Bone marrow (tissue), 2 donors: ENCODE data around the gene CCDC107.

Experiments
- DNase-seq, 2 donors: peaks; one replicate each; lab custom pipeline; 2025; lab: John Stamatoyannopoulos, UW

The CCDC107 gene

DNA sequence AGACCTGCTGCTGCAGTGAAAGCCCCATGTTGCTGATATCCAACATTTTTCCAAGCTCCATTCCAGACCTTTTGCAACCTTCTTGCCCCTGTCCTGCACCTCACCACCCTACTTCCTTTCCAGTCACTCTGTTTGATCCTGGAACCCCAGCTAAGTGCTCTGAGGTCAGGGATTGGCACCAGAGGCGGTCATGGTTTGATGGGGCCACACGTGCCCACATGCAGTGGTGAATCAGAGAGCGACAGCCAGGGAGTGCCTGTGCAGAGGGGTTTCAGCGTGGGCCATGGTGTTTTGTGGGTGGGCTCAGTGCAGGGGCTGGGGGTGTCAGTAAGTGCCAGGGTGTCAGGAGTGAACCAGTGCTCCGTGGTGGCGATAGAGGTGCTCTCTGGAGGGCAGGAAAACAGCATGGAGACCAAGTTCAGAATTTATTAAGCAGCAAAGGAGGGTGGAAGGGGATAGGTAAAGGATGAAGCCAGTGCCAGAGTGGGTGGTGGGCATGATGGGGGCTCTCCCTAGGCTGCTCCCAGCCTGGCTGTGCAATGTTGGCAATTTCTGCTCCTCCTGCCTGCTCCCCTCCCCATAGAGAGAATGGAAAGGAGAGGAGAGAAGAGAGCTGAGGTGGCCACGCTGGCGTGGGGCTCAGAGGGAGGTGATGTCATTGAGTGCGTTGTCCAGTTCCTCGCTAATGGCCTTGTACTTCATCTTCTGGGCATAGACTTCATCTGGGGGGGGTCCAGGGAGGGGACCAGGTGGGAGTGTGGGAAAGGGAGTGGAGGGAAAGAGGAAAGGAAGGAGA lies 24.6 kb downstream of the CCDC107 start:
- no peak for DNase-seq

DNA sequence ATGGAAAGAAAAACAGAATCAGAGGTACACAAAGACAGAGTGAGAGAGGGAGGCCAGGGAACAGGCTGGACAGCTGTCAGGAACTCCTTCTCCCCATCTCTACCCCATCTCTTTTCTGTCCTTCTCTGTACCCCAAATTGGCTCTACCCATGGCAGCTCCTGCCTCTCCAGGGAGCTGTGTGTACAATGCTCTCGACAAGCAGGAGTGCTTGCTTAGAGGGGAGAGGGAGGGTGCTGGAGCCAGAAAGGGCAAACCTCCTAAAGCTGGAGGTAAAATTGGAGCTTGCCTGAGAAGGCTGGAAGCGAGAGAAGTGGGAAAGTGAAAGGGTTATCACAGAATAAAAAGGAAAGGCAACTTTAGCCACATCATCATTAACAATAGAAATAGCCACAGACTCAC lies 25.2 kb downstream of the CCDC107 start:
- DNase-seq = no peak

DNA sequence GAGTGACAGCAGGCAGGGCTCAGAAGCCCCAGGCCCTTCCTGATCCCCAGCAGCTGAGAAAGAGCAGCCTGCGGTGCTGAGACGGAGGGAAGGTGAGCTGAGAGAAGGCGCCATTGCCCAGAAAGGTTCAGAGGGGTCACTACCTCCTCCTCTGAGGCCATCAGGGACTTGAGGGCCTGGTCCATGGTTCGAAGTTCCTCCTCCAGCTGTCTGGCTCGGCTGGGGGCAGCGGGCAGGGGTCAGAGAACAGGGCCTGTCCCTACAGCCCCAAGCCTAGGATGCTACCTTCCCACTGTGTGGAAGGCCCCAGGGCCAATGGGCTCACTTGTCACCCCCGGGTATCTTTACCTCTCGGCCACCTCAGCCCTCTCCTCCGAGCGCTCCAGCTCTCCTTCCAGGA lies 26.8 kb downstream of the CCDC107 start:
- DNase-seq = no peak

DNA sequence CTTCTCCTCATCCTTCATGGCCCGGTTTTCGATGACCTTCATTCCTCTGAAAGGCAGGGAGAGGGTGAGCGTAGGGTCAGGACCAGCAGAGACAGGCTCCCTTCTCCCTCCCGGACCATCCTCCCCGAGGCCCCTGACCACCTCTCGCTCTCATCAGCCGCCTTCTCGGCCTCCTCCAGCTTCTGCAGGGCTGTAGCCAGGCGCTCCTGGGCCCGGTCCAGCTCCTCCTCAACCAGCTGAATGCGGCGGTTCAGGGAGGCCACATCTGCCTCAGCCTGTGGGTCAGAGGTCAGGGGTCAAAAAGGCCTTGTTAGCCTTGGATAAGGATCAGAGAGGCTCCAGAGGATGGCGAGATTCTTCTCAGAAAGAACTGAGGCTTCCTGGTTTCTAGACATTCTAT lies 27.4 kb downstream of the CCDC107 start:
- no peak for DNase-seq

DNA sequence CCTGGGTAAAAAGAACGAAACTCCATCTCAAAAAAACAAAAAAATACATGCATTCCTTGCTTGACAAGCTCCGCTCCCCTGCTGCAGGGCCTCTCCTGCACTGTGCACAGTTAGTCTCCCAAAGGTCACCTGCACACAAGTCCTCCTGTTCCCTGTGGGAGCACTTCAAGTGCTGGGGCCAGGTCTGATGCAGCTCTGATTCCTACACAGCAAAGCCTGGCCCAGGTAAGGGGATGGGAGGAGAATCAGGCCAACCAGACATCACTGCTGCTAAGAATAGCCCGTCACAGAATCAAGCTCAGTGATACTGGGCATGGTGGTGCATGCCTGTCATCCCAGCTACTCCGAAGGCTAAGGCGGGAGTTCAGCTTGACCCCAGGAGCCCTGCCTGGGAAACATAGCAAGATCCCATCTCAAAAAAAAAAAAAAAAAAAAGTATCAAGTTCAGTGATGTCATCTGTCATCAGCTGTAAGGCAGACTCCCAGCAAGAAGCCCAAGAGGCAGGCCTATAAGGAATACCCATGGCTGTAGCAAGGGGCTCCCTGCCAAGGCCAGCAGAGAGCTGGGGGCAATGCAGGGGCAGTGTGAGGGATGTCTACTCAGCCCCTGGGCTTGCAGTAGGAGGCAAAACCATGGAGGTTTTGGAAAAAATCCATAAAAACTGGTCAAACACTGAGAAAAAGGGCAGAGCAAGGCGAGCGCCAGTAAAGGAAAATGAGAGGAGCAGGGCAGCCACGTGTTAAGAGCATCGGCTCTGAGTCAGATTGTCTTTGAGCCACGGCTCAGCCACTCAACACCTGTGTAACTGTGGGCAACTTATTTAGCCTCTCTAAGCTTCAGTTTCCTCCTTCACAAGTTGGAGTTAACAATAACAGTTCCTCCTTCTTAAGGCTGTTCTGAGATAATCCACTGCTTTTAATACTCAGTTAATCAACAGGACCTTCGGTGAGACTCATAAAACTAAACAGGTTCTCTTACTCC lies 28.4 kb downstream of the CCDC107 start:
- no peak for DNase-seq

DNA sequence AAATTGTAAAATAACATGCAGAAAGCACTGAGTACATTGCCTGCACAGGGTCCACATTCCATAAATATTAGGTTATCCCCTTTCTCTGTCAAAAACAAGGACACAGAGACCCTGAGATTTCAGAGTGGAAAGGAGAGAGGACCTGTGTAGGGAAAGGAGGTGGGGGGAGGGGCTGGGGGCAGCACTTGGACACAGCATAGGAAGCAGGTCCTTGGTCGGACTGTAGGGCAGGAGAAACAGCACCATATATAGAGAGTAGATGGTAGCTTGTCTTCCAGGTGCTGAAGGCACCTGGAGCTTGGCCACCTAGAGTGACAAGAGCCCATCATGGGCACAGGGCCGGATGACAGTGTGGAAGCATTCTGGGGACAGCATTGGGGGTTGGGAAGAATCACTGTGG lies 29.2 kb downstream of the CCDC107 start:
- DNase-seq = no peak

DNA sequence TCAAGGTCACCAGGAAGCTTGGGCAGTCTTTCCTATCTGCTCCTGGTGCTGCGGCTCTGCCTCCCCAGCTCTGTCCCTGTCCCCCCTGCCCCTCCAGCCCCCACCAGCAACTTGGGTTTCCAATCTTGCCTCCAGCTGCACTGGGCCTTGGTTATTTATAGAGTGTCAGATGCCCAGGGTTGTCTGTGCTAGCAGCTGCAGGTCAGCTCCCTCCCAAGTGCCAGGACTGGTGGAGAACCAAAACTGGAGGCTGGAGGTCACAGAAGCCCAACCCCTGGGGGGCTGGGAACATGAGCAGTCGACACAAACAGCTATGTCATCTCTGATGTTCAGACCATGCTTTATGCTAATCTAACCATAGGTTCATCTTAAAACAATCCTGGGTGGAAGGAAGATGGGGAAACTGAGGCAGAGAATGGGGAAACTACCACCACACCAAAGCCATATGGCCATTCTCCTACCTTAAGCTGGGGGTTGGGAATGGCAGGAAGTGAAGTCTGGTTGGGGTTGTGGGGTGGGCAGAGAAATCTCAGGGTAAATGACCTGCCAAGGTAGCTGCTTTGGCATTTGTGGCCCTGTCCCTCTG lies 30.0 kb downstream of the CCDC107 start:
- no peak for DNase-seq

DNA sequence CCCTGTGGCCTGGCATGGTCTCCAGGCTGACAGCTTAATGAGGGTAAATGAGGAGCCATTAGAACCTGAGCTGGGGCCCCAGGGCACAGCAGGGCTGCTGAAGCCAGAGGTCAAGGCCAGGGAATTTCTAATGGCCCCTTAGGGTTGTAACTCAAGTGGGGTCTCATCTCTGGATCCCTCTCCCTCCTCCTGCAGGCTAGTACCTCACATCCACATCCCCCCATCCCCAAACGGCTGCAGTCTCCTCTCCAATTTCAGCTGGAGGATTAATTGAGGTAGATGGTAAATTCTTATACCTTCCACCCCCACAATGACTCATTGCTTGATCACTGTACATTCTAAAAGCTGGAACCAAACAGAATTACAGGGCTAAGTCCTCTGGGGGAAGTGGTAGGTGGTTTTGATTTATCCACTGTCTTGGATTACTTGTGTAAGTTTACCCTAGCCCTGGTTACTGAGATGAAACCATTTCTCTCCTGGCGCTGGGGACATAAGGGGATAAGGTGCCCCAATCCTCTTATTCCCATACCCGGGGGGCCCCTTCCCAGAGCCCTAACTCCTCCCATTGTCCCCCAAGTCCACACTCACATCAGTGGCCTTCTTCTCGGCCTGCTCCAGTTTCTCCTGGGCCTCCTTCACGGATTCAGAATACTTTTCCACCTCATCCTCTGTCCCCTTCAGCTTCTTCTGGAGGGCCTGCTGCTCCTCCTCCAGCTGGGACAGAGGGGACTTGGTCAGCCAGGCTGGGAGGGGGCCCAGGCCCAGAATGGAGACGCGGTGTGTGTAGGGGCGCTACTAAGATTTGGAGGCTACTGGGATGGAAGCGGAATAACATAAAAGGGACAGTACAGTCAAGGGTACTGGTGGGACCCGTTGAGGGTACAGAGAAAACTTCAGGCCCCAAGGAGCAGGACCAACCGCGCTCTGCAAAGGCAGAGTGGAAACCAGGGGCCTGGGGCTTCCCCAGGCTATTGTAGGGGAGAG lies 30.8 kb downstream of the CCDC107 start:
- peak in 1 of 2 donors; percentile 2 for DNase-seq

DNA sequence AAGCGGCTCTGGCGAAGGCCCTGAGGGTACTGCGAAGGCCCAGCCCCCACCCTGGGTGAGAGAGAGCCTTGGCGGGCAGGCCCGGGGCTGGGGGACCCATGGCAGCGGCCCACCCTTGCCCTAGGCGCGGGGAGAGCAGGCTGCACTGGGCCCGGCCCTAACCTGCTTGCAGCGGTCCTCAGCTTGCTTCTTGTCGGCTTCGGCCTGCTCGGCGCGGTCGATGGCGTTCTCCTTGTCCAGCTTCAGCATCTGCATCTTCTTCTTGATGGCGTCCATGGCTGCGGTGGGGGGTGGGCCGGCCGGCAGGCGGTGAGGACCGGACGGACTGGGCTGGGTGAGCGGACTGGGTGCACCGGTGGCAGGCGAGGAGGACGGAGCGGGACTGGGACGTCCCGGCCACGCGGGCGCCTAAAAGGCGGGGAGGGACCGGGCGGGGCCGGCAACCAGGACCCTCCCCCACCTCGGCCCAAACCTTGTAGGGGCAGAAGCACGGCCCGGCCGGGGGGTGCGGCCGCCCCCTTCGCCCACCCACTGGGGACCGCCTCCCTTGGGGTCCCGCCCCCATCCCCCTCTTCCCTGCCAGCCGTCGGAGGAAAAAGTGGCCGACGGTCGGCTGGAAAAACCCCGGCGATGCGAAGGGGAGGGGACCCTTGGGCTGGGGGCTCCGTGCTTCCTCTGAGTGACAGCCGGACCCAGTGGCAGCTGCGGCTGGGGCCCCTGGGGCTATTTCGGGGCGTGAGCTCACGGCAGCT lies 31.6 kb downstream of the CCDC107 start, which contains the start of gene TPM2:
TSS of gene TPM2 (minus strand) at position 384 of the 752 bp plus-strand sequence. CDS start at position 276, 108 bp downstream.
- DNase-seq = no peak

DNA sequence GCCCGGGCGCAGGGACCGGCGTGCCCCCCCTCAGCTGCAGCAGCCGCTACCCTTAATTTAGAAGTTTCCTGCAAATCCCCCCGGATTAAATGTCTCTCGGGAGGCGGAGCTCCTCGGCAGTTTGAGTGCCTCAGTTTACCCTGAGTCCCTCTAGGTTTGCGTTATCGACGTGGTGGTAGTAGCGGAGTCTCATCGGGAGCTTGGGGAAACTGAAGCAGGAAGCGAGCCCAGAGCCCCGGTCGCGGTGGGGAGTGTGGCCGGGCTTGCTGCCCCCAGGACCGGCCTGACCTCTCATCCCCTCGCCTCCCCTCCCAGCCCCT lies 32.2 kb downstream of the CCDC107 start:
- peak in 1 of 2 donors; percentile 31 for DNase-seq

DNA sequence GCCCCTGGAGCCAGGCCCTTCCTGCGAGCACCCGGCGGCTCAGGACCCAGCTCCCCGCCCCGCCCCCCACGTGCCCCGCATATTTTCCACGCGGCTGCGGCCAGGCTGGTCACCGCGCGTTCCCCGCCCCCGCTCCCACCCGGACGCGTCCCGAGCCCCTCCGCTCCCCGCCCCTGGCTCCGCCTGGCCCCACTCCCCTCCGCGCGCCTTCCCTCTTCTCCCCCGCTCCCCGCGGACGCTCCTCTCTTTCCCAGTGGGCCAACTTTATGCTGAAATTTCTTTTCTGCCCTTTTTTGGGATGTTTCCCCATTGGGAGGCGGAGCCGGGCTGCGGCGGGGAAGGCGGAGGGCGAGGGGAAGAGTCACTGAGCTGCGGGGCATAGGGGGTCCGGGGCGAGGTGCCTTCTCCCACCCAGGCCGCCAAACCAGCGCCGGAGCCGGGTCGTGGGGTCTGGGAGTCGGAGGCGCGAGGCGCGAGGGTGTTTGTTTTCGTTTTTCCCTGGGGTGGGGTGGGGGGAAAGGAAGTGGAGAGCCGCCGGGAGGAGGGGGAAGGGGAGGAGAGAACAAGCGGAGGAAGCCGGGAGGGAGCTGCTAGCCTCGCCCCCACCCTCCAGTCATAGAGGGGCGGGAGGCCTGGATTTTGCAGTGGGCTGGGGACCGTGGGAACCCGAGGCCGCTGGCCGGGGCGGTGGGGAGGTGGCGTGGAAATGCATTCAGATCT lies 32.7 kb downstream of the CCDC107 start:
- DNase-seq = peak; percentile 31 to 55

DNA sequence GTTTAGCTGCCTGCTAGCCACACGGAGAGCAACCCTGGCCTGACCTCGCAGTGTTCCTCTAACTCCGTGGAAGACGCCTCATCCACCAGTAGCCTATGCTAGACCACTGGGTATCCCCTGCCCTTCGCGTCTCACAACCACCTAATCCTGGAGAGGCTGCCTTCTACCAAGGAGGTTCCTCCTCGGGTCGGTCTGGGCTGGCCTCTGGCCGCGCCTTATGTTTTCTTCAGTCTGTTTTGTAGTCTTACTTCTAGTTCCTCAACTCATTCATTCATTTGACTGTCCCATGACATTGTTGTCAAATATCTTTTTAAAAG lies 33.2 kb downstream of the CCDC107 start:
- no peak for DNase-seq

DNA sequence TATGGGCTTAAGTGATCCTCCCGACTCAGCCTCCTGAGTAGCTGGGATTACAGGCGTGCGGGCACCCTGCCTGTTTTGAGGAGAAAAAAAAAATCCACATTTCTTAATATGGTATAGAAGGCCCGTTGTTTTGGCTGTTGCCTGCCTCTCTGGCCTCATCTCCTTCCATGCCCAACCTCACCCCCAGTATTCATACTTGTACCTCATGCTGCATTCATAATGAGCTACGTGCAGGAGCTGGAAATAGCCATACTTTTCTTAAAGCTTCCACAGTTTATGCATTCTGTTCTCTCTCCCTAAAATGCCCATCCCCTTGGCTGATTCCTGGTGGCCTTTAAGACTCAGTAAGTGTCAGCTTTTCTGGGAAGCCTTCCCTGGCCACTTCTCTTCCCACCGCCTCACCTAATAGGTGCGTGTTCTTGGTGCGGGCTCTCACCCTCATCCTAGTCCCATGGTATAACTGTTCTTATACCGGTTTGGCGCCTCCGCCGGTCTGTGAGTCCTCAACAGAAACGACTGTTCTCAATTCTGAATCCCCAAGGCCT lies 33.7 kb downstream of the CCDC107 start:
- no peak for DNase-seq

DNA sequence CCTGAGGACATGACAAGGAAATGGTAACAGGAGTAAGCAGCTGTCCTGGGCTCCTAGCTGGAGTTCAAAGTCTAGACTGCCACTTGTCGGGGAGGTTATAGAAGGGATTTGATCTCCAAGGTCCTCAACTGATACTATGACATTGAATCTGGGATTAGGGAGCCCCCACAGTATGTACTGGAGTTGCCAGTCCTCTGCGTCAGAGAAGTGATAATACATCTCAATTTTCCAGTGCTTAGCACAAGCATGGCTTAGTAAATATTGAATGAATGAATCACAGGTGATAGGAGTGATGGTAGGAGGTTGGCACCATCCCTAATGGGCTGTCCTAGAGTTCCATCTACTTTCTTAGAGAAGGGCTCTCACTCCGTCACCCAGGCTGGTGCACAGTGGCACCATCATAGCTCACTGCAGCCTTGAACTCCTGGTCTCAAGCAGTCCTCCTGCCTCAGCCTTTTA lies 37.9 kb downstream of the CCDC107 start:
- DNase-seq = no peak

DNA sequence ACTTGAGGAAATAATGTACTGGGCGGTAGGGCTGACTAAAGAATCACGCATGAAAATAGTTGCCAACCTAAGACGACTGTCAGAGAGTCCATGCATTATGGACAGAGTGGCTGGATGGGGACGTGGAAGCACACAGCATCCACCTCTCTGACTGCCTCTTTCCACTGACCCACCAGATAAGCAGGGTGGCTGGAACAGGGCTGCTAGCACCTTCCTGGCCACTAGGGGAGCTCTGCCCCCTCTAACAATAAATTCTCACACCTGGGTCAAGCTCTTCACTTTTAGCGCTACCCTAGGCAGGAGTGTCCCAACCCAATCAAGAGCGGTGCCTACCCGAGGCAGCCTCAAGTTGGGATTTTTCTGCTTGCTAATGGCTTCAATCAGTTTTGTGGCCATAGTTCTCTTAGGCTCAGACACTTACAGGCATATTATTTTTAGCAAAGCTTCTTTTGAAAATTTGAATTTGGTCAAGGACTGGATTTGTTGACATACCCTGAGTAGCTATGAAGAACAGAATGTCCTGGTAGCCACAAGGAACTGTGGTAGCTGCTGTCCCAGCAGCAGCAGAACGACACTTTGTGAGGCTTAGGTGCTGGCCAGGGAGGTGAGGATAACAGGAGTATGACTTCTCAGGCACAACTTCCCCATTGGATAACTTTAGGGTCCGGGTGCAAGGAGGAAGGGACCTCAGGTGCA lies 38.6 kb downstream of the CCDC107 start:
- peak in 1 of 2 donors; percentile 6 for DNase-seq

DNA sequence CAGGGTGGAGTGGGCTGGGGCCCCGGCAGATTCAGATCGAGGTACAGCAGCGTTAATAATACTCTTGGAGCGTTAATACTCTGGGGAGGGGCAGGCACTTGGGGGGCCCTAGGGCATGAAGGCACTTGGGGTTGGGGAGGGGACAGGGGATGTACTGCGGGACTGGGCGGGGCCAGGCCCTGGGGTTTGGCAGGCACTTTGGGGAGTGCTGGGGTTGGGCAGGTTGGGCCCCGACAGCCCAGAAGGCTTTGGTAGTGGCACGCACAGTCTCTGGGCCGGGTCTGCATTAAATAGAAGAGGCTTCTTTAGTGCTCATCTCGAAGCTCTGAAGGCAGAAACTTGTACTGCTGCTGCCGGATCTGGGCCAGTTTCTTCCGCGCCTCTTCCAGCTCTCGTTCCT lies 39.4 kb downstream of the CCDC107 start:
- no peak for DNase-seq

DNA sequence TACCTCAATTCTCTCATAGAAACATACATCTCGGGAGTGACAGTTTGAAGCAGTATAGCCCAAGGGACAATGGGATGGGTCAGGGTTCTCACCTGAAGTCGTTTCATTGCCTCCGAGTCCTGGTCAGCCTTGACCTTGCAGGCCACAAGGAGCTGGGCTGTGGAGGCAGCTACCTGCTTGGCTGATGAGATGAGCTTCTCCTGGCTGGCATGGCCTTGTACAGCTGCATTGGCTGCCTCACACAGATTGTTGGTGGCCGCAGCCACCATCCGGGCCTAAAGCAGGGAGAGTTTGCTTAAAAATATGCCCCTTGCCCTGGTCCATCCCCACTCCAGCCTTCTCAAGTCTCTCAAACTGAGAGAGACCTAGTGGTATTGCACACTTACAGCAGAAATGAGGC lies 40.1 kb downstream of the CCDC107 start:
- no peak for DNase-seq

DNA sequence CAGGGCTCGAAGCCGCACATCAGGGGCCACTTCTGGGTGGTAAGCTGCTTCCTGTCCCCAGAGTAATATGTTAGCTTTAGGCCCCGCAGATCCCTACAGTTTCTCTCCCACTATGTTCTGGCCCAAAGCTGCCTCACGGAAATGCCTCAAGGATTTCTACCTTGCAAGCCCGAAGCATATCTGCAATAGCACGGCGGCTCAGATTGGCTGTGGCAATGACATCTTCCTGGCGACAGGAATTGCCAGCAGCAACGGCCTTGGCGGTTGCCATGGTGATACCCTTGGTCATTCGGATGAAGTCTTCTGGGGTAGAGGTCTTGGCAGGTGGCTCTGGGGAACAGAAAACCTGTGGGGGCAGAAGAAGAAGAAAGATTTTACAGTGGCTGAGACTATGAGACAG lies 41.9 kb downstream of the CCDC107 start:
- DNase-seq = no peak

DNA sequence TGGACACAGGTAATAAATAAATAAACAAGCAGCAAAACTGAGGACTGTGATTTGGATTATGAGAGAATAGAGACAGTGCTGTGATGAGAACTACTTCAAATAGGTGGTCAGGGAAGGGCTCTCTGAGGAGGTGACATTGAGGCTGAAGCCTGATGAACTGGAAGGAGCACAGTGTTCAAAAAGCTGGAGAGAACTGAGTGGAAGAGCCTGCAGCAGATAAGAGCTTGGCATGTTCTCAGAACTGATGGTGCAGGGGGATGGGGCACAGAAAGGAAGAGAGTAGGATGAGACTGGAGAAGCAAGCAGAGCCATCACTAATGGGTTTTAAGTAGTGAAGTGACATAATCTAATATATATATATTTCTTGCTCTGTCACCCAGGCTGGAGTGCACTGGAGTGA lies 42.9 kb downstream of the CCDC107 start:
- DNase-seq = no peak
